SK-N-SH (cell line): Measurements from ENCODE around the gene TAS2R9. TPM values are rescaled to one million over a fixed set of nuclear protein-coding genes. Genes with fewer than 3 reads are reported as not detected.

Source experiments
- CTCF ChIA-PET: fragments of 300-600, 350-600 bp; formaldehyde crosslinking; extraction: SDS; loops from one replicate; lab custom pipeline; 2021; lab: Yijun Ruan, JAX
- POLR2A ChIA-PET: fragments of 350-600 bp; sonication (Branson Sonifier 250); formaldehyde crosslinking; extraction: SDS; loops from one replicate; lab custom pipeline; 2020; ENCODE audit warnings: antibody characterized with exemption, inconsistent platforms; lab: Yijun Ruan, JAX
- DNase-seq: peaks from one replicate; pipeline ENCODE4 v3.0.0; 2012
- H2AFZ ChIP-seq: fragments of 200-600 bp; sonication (generic); 2 replicates; pipeline ENCODE4 v1.8.1; 2016; ENCODE audit warnings: antibody characterized with exemption, mild to moderate bottlenecking, low read depth
- H3F3A ChIP-seq: fragments of 200-600 bp; sonication (generic); replicated peaks from 2 replicates; pipeline ENCODE3; 2016; ENCODE audit warnings: antibody characterized with exemption, mild to moderate bottlenecking; ENCODE audit not compliant: insufficient read depth
- H3K27ac ChIP-seq, 2 experiments: fragments of 200-500 bp in 1 of 2; fragments of 200-600 bp in 1 of 2; sonication (Bioruptor generic) in 1 of 2; sonication (generic), shearing (Covaris generic) in 1 of 2; 2 replicates each; pipeline versions ENCODE4 v1.5.1 to v1.6.1; 2014 to 2016; ENCODE audit warnings: low read depth in 2 of 2, inconsistent platforms in 1 of 2, low read length in 1 of 2, mild to moderate bottlenecking in 1 of 2, mixed read lengths in 1 of 2
- H3K27me3 ChIP-seq: fragments of 200-600 bp; sonication (generic), shearing (Covaris generic); 2 replicates; pipeline ENCODE4 v1.6.1; 2016; ENCODE audit warnings: mixed run types; ENCODE audit not compliant: insufficient read depth
- H3K36me3 ChIP-seq, 2 experiments: fragments of 200-500 bp in 1 of 2; fragments of 200-600 bp in 1 of 2; sonication (Bioruptor generic) in 1 of 2; sonication (generic) in 1 of 2; replicated peaks in 1 of 2; 2 replicates each; pipeline versions ENCODE3 to v1.5.1; 2014 to 2016; ENCODE audit warnings: low read length in 1 of 2, mild to moderate bottlenecking in 1 of 2; ENCODE audit not compliant: insufficient read depth in 2 of 2, control insufficient read depth in 1 of 2
- H3K4me1 ChIP-seq, 2 experiments: fragments of 200-500 bp in 1 of 2; fragments of 200-600 bp in 1 of 2; sonication (Bioruptor generic) in 1 of 2; sonication (generic), shearing (Covaris generic) in 1 of 2; 2 replicates each; pipeline versions ENCODE4 v1.5.1 to v1.6.1; 2014 to 2016; ENCODE audit warnings: low read depth in 1 of 2, low read length in 1 of 2, mixed run types in 1 of 2; ENCODE audit not compliant: insufficient read depth in 2 of 2, control insufficient read depth in 1 of 2
- H3K4me2 ChIP-seq: fragments of 200-600 bp; sonication (generic), shearing (Covaris generic); 2 replicates; pipeline ENCODE4 v1.6.1; 2017; ENCODE audit warnings: mixed run types
- H3K4me3 ChIP-seq, 2 experiments: fragments of 200-500 bp in 1 of 2; fragments of 200-600 bp in 1 of 2; sonication (Bioruptor generic) in 1 of 2; sonication (generic), shearing (Covaris generic) in 1 of 2; 2 replicates each; pipeline versions ENCODE4 v1.5.1 to v1.8.1; 2014 to 2016; ENCODE audit warnings: low read depth in 2 of 2, inconsistent platforms in 1 of 2, low read length in 1 of 2, mild to moderate bottlenecking in 1 of 2, mixed read lengths in 1 of 2, moderate library complexity in 1 of 2
- H3K79me2 ChIP-seq: fragments of 200-600 bp; sonication (generic); 2 replicates; pipeline ENCODE4 v1.8.1; 2017; ENCODE audit warnings: mild to moderate bottlenecking; ENCODE audit not compliant: insufficient read depth
- H3K9ac ChIP-seq: fragments of 200-600 bp; sonication (generic); 2 replicates; pipeline ENCODE4 v1.6.1; 2017; ENCODE audit warnings: mixed run types
- H3K9me2 ChIP-seq: fragments of 200-600 bp; sonication (generic); 2 replicates; pipeline ENCODE4 v1.6.1; 2017; ENCODE audit warnings: mixed run types
- H3K9me3 ChIP-seq: fragments of 200-600 bp; sonication (generic); 2 replicates; pipeline ENCODE4 v1.6.1; 2017; ENCODE audit warnings: mixed run types, mild to moderate bottlenecking, moderate library complexity
- H4K20me1 ChIP-seq: fragments of 200-600 bp; sonication (generic); 2 replicates; pipeline ENCODE4 v1.6.1; 2017; ENCODE audit warnings: mild to moderate bottlenecking, mixed run types; ENCODE audit not compliant: insufficient read depth
- FOSL2 ChIP-seq: IDR thresholded peaks from 2 replicates; pipeline ENCODE4 v1.4.0; 2012; ENCODE audit warnings: low read depth, mild to moderate bottlenecking, moderate library complexity, borderline replicate concordance
- FOXM1 ChIP-seq: IDR thresholded peaks from 2 replicates; pipeline ENCODE4 v1.4.0; 2012; ENCODE audit warnings: low read depth, mild to moderate bottlenecking
- GATA2 ChIP-seq: sonication (generic); formaldehyde crosslinking; IDR thresholded peaks from 2 replicates; pipeline ENCODE4 v1.5.0; 2020; ENCODE audit warnings: mild to moderate bottlenecking, missing genetic modification reagents
- MEF2A ChIP-seq: IDR thresholded peaks from 2 replicates; pipeline ENCODE4 v1.4.0; 2012; ENCODE audit warnings: low read depth, borderline replicate concordance
- MXI1 ChIP-seq: IDR thresholded peaks from 2 replicates; pipeline ENCODE4 v1.6.1; 2012; ENCODE audit warnings: mild to moderate bottlenecking, low read depth, low read length, improper control_type of control experiment
- RAD21 ChIP-seq: IDR thresholded peaks from 2 replicates; pipeline ENCODE4 v1.6.1; 2012; ENCODE audit warnings: mild to moderate bottlenecking, low read length
- RFX5 ChIP-seq: IDR thresholded peaks from 2 replicates; pipeline ENCODE4 v1.6.1; 2012; ENCODE audit warnings: mild to moderate bottlenecking, improper control_type of control experiment, low read length
- SIN3A ChIP-seq: IDR thresholded peaks from 2 replicates; pipeline ENCODE4 v1.6.1; 2012; ENCODE audit warnings: low read depth, mild to moderate bottlenecking, low read length, moderate library complexity, borderline replicate concordance
- TAF1 ChIP-seq: IDR thresholded peaks from 2 replicates; pipeline ENCODE4 v1.6.1; 2012; ENCODE audit warnings: low read depth, mild to moderate bottlenecking, low read length, moderate library complexity, borderline replicate concordance
- TCF12 ChIP-seq: IDR thresholded peaks from 2 replicates; pipeline ENCODE4 v1.4.0; 2012
- TEAD4 ChIP-seq: IDR thresholded peaks from 2 replicates; pipeline ENCODE4 v1.4.0; 2012; ENCODE audit warnings: mild to moderate bottlenecking, borderline replicate concordance; ENCODE audit not compliant: insufficient read depth
- WGBS: methylation state at CpG from one replicate; pipeline ENCODE4 v1.1.6; 2017; ENCODE audit warnings: low lambda C conversion rate; 5-methylcytosine and 5-hydroxymethylcytosine counted together
- polyA plus RNA-seq, 3 experiments: library from polyadenylated mRNA; depleted of rRNA; stranded (reverse); fragments of >200 nt; gene quantifications; 2 replicates each; pipeline ENCODE4 v1.2.3, GENCODE V29; 2012
- TF ChIP-seq, protein P1 (sequence below): IDR thresholded peaks from 2 replicates; pipeline ENCODE4 v1.4.0; 2012; ENCODE audit warnings: low read depth
- TF ChIP-seq, protein P2 (sequence below): IDR thresholded peaks from 2 replicates; pipeline ENCODE4; 2012
- TF ChIP-seq, protein P3 (sequence below): fragments of 200-600 bp; sonication (generic); IDR thresholded peaks from 2 replicates; pipeline ENCODE4 v1.6.1; 2017; ENCODE audit warnings: antibody characterized with exemption, mild to moderate bottlenecking, moderate library complexity
- TF ChIP-seq, protein P4 (sequence below): IDR thresholded peaks from 2 replicates; pipeline ENCODE4 v1.6.1; 2012; ENCODE audit warnings: mild to moderate bottlenecking, low read depth, low read length, moderate library complexity
- TF ChIP-seq, protein P5 (sequence below): IDR thresholded peaks from 2 replicates; pipeline ENCODE4 v1.4.0; 2012; ENCODE audit warnings: low read depth, borderline replicate concordance

The TAS2R9 gene
- polyA plus RNA-seq, 1 of the 3 experiments (the other 2 are of a cell fraction): not detected

DNA sequence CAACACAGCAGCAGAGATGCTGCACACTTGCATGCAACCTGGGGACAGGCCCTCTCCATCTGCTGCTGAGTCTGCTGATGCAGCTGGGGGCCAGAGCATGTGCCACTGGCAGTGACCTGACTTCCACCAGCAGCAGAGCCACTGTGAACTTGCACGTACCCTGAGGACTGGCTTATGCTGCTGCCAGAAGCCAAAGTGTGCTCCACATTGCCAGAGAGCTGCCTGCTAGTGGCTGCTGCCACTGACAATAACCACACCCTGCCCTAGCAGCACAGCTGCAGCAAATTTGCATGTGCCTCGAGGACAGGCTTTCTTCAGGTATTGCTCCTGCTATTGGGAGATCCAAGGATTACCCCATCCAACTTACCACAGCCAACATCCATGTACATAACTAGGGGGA is 43.8 kb upstream of the TAS2R9 start (continued):
- TF ChIP-seq, protein P1, sequence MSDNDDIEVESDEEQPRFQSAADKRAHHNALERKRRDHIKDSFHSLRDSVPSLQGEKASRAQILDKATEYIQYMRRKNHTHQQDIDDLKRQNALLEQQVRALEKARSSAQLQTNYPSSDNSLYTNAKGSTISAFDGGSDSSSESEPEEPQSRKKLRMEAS: no peak
- no peak for TF ChIP-seq MEF2A
- no peak for TF ChIP-seq MXI1

DNA sequence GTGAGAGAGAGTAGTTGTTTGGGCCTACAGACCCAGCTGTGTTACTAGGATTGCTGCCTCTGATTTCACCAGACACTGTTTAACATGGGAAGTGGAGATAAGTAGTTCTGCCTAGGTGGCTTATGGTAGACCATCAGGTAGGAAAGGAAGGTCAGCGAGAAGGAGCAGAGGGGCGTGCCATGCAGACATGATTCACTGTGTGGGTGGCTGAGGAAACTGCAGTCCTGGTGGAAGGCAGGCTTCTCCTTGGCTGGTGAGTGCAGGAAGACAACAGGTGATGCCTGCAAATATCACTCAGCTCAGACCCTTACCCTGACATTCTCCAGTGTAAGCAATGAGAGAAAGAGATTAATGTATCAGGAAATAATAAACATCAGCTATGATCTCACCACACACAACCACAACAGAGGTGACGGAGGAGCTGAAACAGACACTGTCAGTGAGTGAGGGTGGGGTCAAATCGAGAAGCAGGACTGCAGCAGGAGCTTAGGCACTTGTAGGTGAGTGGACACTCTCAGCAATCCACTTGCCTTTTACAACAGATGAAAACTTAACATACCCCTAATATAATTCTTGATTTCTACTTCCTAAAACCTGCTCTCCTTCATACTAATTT is 41.4 kb upstream of the TAS2R9 start:
- CTCF ChIA-PET: no interaction called here
- Histone ChIP-seq H3K4me1 (peaks cover 0 to 3% of the 10 kb centered on the region in 2 experiments; a peak in 1 of 4 replicates), H3K27me3 (no peaks in the 10 kb centered on the region), H2AFZ (no peak overlapping the region), H3K9ac (no peak overlapping the region), H4K20me1 (no peaks in the 10 kb centered on the region), H3K9me3 (no peaks in the 10 kb centered on the region), H3K9me2 (no peaks in the 10 kb centered on the region), H3K4me2 (no peak overlapping the region), H3K4me3 (no peak overlapping the region), H3K27ac (no peak overlapping the region), H3F3A (no peaks in the 10 kb centered on the region), H3K36me3 (peaks cover 12 to 17% of the 10 kb centered on the region in 2 experiments), H3K79me2 (no peaks in the 10 kb centered on the region)
- 84% methylated on average over 4 of the region's 4 CpGs for WGBS
- DNase-seq: no peak
- no peak for TF ChIP-seq FOXM1
- TF ChIP-seq SIN3A: no peak
- TF ChIP-seq TAF1: no peak
- no peak for TF ChIP-seq FOSL2
- no peak for TF ChIP-seq GATA2 (CRISPR knock-in tag)
- TF ChIP-seq, protein P2, sequence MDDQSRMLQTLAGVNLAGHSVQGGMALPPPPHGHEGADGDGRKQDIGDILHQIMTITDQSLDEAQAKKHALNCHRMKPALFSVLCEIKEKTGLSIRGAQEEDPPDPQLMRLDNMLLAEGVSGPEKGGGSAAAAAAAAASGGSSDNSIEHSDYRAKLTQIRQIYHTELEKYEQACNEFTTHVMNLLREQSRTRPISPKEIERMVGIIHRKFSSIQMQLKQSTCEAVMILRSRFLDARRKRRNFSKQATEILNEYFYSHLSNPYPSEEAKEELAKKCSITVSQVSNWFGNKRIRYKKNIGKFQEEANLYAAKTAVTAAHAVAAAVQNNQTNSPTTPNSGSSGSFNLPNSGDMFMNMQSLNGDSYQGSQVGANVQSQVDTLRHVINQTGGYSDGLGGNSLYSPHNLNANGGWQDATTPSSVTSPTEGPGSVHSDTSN: no peak
- TF ChIP-seq, protein P3, sequence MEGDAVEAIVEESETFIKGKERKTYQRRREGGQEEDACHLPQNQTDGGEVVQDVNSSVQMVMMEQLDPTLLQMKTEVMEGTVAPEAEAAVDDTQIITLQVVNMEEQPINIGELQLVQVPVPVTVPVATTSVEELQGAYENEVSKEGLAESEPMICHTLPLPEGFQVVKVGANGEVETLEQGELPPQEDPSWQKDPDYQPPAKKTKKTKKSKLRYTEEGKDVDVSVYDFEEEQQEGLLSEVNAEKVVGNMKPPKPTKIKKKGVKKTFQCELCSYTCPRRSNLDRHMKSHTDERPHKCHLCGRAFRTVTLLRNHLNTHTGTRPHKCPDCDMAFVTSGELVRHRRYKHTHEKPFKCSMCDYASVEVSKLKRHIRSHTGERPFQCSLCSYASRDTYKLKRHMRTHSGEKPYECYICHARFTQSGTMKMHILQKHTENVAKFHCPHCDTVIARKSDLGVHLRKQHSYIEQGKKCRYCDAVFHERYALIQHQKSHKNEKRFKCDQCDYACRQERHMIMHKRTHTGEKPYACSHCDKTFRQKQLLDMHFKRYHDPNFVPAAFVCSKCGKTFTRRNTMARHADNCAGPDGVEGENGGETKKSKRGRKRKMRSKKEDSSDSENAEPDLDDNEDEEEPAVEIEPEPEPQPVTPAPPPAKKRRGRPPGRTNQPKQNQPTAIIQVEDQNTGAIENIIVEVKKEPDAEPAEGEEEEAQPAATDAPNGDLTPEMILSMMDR: no peak
- no peak for TF ChIP-seq RFX5
- POLR2A ChIA-PET: no interaction called here

DNA sequence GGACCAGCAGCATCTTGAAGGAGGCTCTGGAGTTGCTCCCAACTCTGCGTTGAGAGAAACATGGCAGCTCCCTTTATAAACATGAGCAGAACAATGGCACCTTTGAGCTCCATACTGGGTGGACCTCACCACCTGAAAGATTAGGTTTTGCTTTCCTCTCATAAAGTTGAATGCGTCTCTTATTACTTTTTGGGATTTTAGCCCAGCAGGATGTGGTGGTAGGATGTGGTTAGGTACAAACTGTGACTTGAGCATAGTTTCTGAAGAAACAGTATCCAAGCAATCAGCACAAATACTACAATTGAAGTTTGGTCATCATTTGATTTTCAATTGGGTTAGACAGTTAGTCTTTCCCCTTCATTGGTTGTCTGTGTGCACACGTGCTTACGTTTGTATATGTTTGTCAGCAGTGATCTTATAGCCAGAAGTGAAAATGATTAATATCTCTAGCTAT is 39.5 kb upstream of the TAS2R9 start, which contains the start of gene PRR4:
Gene PRR4, minus strand, starts transcription at position 51 of the 454 bp plus-strand sequence. Its CDS starts 38 bp downstream, at position 13.
- no peak for DNase-seq
- peaks cover 5 to 14% of the 10 kb centered on the region in 2 experiments for H3K36me3 ChIP-seq
- H3K9me3 ChIP-seq: no peaks in the 10 kb centered on the region
- ChIA-PET CTCF (no interaction called here), POLR2A (no interaction called here)
- no peak within 1 kb of the TSS for H3K4me3 ChIP-seq
- H3K79me2 ChIP-seq: no peaks in the 10 kb centered on the region
- H3K4me2 ChIP-seq: no peak within 1 kb of the TSS
- no peak within 1 kb of the TSS for H3K27ac ChIP-seq
- H3K4me1 ChIP-seq: peaks cover 0 to 3% of the 10 kb centered on the region in 2 experiments; a peak in 1 of 4 replicates
- no peak within 1 kb of the TSS for H3K9ac ChIP-seq
- 95% methylated on average over 4 of the region's 4 CpGs for WGBS
- H2AFZ ChIP-seq: no peak within 1 kb of the TSS
- no peaks in the 10 kb centered on the region for H3K9me2 ChIP-seq
- H4K20me1 ChIP-seq: no peaks in the 10 kb centered on the region
- H3F3A ChIP-seq: no peaks in the 10 kb centered on the region
- no peaks in the 10 kb centered on the region for H3K27me3 ChIP-seq
- TF ChIP-seq TAF1: no peak
- TF ChIP-seq GATA2 (CRISPR knock-in tag): no peak
- TF ChIP-seq, protein P4, sequence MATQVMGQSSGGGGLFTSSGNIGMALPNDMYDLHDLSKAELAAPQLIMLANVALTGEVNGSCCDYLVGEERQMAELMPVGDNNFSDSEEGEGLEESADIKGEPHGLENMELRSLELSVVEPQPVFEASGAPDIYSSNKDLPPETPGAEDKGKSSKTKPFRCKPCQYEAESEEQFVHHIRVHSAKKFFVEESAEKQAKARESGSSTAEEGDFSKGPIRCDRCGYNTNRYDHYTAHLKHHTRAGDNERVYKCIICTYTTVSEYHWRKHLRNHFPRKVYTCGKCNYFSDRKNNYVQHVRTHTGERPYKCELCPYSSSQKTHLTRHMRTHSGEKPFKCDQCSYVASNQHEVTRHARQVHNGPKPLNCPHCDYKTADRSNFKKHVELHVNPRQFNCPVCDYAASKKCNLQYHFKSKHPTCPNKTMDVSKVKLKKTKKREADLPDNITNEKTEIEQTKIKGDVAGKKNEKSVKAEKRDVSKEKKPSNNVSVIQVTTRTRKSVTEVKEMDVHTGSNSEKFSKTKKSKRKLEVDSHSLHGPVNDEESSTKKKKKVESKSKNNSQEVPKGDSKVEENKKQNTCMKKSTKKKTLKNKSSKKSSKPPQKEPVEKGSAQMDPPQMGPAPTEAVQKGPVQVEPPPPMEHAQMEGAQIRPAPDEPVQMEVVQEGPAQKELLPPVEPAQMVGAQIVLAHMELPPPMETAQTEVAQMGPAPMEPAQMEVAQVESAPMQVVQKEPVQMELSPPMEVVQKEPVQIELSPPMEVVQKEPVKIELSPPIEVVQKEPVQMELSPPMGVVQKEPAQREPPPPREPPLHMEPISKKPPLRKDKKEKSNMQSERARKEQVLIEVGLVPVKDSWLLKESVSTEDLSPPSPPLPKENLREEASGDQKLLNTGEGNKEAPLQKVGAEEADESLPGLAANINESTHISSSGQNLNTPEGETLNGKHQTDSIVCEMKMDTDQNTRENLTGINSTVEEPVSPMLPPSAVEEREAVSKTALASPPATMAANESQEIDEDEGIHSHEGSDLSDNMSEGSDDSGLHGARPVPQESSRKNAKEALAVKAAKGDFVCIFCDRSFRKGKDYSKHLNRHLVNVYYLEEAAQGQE: no peak
- TF ChIP-seq TEAD4: no peak
- no peak for TF ChIP-seq RAD21
- TF ChIP-seq, protein P5, sequence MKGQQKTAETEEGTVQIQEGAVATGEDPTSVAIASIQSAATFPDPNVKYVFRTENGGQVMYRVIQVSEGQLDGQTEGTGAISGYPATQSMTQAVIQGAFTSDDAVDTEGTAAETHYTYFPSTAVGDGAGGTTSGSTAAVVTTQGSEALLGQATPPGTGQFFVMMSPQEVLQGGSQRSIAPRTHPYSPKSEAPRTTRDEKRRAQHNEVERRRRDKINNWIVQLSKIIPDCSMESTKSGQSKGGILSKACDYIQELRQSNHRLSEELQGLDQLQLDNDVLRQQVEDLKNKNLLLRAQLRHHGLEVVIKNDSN: no peak
- TF ChIP-seq TCF12: no peak
- TF ChIP-seq, protein P2: no peak
